Kidney glomerular epithelial cell (primary cell): Measurements from ENCODE around the gene TRIM34.
"Not testable (repeated sequence)": the region's sequence is repeated elsewhere in the genome, so short reads cannot be mapped to it uniquely, and the experiment has no call there.

Experiments used
- DNase-seq: peaks from one replicate; lab custom pipeline; 2025; lab: John Stamatoyannopoulos, UW

TRIM34 gene

DNA sequence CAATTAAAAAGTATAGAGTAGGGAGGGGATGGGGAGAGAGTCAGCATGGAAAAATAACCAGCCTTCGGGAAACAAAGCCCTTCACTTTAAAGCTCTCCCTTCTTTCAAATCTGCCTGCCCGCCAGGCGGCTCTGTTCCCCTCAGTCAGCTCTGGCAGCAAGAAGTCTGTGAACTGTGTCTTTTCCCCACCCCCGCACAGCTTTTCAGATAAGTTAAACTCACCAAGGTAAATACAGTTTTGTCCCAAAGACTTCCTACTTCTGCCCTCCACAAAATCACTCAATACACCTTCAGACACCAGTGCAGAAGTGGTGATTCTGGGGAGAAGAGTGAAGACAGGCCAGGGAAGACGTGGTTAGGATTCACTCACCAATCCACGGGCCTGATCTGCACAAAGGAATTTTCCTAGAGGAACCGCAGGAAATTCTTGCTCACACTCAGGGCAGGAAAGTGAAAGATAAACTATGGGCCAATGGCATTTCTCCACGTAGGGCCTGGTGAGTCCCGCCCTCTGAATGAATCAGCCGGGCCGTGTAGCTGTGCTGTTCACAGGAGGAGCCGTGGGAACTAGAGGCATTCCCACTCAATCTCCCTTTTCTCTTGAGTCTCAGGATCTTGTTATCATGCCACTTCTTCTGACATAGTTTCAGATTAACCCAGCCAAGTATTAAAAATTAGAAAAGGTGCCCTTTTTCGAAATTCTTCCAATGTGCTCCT, 60.0 kb downstream of the TRIM34 start, which contains the start of gene TRIM5:
TSS of gene TRIM5 (minus strand) at position 429 of the 717 bp plus-strand sequence. CDS start 4,897 bp downstream, outside the sequence.
- DNase-seq: peak; percentile 98

DNA sequence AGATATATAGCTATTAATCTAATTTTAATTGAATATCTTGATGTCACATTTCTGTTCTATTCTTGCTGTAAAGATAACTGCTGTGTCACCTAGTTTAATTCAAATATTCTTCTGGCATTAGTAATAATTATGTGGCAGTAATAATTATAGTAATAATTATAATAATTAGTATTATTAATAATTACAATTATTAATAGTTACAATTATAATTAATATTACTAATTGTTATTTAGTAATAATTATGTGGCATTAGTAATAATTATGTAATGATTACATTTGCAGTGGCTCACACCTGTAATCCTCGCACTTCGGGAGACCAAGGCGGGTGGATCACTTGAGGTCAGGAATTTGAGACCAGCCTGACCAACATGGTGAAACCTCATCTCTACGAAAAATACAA, 61.6 kb downstream of the TRIM34 start:
- DNase-seq: no peak

DNA sequence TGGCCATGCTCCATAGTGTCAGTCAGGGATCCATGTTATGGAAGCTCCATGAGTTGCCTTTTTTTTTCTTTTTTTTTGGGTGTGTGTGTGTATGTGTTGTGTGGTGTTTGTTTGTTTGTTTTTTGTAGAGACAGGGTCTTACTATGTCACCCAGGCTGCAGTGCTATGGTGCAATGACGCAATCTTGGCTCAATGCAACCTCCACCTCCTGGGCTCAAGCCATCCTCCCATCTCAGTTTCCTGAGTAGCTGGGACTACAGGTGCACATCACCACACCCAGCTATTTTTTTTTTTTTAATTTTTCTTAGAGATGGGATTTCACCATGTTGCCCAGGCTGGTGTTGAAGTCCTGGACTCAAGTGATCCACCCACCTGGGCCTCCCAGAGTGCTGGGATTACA, 63.7 kb downstream of the TRIM34 start:
- DNase-seq: no peak

- DNase-seq: peak; percentile 64
These were observed 64.8 kb downstream of the TRIM34 start, which contains the start of gene TRIM22 for GRCh38 chr11:5689551-5689983. Gene TRIM22 (plus strand): TSS chr11:5689790. CDS start chr11:5696233, 6,443 bp downstream.

- DNase-seq: peak; percentile 51
These were observed 65.4 kb downstream of the TRIM34 start for GRCh38 chr11:5690216-5690615.

- peak; percentile 41 for DNase-seq
These were observed 65.9 kb downstream of the TRIM34 start for GRCh38 chr11:5690736-5691135.

DNA sequence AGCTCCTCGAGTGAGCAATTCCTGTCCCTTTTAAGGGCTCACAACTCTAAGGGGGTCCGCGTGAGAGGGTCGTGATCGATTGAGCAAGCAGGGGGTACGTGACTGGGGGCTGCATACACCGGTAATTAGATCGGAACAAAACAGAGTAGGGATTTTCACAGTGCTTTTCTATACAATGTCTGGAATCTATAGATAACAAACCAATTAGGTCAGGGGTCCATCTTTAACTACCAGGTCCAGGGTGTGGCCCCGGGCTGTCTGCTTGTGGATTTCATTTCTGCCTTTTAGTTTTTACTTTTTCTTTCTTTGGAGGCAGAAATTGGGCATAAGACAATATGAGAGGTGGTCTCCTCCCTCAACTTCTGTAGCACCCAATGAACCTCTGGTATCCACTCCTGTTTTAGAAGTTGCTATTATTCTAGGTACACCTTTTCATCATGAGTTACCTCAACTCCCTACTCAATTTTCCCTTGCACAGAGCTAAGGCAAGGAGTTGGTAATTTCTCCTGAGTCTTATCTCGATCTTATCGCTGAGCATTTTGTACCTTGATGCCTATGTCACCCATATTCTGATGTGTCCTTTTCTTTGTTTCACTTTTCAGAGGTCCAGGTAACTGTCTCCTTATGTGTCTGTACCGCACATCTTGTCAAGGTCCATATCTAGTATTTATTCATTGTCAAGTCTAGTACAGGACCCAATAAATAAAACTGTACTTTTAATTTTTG, 66.6 kb downstream of the TRIM34 start:
- not testable (repeated sequence) for DNase-seq

- no peak for DNase-seq
These were observed 67.2 kb downstream of the TRIM34 start for GRCh38 chr11:5691964-5692361.
